ENCODE measurements around the gene SAMD9.

The SAMD9 gene

DNA sequence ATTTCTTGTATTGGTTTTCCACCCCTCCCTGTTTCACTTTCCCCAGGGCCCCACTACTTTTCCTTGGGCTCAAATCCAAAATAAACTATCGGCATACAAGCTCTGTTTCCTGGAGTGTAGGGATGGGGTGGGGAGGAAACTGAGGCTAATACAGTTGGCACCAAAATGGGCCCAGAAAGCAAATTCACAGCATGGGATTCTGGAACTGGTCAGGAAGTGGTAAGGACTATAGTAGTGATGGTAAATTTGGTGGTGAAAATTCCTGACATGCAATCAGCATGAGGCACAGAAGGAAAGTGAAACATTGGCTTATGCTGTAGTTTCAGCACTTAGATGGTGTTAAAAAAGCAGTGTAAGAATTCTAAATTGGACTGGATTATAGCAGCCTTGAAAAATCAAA is 39.1 kb upstream of the SAMD9 start:
- DNase-seq (ENCODE audit: low read depth), result no peak
- H3K4me3 ChIP-seq (ENCODE audit: low read depth, low read length), result no peak overlapping the region
- TF ChIP-seq, protein P1, sequence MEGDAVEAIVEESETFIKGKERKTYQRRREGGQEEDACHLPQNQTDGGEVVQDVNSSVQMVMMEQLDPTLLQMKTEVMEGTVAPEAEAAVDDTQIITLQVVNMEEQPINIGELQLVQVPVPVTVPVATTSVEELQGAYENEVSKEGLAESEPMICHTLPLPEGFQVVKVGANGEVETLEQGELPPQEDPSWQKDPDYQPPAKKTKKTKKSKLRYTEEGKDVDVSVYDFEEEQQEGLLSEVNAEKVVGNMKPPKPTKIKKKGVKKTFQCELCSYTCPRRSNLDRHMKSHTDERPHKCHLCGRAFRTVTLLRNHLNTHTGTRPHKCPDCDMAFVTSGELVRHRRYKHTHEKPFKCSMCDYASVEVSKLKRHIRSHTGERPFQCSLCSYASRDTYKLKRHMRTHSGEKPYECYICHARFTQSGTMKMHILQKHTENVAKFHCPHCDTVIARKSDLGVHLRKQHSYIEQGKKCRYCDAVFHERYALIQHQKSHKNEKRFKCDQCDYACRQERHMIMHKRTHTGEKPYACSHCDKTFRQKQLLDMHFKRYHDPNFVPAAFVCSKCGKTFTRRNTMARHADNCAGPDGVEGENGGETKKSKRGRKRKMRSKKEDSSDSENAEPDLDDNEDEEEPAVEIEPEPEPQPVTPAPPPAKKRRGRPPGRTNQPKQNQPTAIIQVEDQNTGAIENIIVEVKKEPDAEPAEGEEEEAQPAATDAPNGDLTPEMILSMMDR (IDR thresholded peaks at IDR 0.05; ENCODE audit: low read depth, low read length), result no peak
- no peak for TF ChIP-seq MYC (IDR thresholded peaks at IDR 0.05; ENCODE audit: low read depth, low read length)
- TF ChIP-seq POLR2A (IDR thresholded peaks at IDR 0.05; ENCODE audit: extremely low read depth, insufficient read length), result no peak
- TF ChIP-seq, protein P2, sequence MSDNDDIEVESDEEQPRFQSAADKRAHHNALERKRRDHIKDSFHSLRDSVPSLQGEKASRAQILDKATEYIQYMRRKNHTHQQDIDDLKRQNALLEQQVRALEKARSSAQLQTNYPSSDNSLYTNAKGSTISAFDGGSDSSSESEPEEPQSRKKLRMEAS (IDR thresholded peaks at IDR 0.05; ENCODE audit: low read depth, low read length), result no peak

DNA sequence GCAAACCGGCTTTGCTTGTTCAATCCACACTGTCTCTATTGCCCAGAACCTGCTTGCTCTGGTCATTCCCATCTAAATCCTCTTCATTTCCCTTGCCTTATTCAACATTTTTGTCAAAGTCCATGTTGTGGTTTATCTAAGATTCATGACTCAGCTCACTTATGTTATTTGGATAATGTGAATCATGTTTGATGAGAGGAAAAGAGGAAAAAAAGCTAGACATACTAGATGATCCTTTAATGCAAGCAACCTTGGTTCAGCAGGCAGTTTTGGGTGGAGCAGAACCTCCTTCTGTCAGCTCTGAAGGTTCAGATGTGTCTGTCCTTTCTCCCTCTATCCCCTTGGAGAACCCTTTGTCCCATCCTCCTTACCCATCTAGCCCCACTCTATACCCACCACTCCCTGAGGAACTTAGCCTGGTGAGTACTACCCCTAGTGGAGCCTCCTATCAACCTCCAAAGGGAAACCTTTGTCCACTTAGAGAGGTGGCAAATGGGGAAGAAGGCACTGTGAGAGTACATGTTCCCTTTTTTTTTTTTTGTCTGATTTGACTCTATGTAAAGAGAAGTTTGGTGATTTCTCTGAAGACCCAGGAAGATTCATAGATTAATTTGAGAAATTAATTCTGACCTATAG is 32.5 kb upstream of the SAMD9 start:
- TF ChIP-seq, protein P2 (IDR thresholded peaks at IDR 0.05; ENCODE audit: low read depth, low read length), result no peak
- TF ChIP-seq MYC (IDR thresholded peaks at IDR 0.05; ENCODE audit: low read depth, low read length) (no peak), POLR2A (IDR thresholded peaks at IDR 0.05; ENCODE audit: extremely low read depth, insufficient read length) (no peak)
- TF ChIP-seq, protein P1 (IDR thresholded peaks at IDR 0.05; ENCODE audit: low read depth, low read length), result no peak
- no peak overlapping the region for H3K4me3 ChIP-seq (ENCODE audit: low read depth, low read length)
- peak; percentile 28 for DNase-seq (ENCODE audit: low read depth)

DNA sequence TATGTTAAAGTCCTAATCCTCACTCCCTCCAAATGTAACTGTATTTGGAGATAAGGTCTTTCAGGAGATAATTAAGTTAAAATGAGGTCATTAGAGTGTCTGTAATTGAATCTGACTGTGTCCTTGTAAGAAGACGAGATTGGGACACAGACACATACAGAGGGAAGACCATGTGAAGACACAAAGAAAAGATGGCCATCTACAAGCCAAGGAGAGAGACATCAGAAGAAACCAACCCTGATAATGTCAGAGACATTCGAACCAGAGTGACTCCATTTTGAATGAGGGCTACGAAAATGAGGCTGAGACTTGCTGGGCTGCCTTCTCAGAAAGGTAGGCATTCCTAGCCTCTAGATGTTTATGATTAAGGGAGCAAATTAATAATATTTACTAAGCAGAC is 30.9 kb upstream of the SAMD9 start:
- no peak for TF ChIP-seq MYC (IDR thresholded peaks at IDR 0.05; ENCODE audit: low read depth, low read length)
- TF ChIP-seq POLR2A (IDR thresholded peaks at IDR 0.05; ENCODE audit: extremely low read depth, insufficient read length), result no peak
- TF ChIP-seq, protein P1 (IDR thresholded peaks at IDR 0.05; ENCODE audit: low read depth, low read length), result no peak
- peak overlapping the region; percentile 57 for H3K4me3 ChIP-seq (ENCODE audit: low read depth, low read length)
- no peak for DNase-seq (ENCODE audit: low read depth)

DNA sequence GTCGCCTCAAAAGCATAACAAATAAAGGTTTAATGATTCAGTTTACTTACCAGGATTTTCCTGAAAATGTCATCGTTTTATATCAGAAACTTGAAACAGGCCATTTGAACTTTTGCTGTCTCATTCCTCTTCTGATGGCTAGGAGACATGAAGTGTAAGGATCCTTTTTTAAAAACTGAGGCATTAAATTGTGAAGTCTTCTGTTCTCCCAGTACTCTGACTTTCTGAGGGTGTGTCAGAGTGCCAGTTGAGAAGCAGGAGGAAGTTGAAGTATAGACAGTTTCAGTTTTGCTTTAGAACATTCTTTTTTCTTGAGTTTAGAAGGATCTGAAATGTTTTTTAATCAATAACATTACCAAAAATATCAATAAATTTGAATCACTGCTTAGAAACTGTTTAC is 30.4 kb upstream of the SAMD9 start, which contains the start of gene SAMD9L:
Gene SAMD9L, minus strand, starts transcription at position 242 of the 400 bp plus-strand sequence. CDS start 12,414 bp downstream, outside the sequence.
- H3K4me3 ChIP-seq (ENCODE audit: low read depth, low read length), result peak within 1 kb of the TSS; percentile 57
- peak; percentile 66 for DNase-seq (ENCODE audit: low read depth)
- TF ChIP-seq, protein P2 (IDR thresholded peaks at IDR 0.05; ENCODE audit: low read depth, low read length), result no peak
- TF ChIP-seq POLR2A (IDR thresholded peaks at IDR 0.05; ENCODE audit: extremely low read depth, insufficient read length) (no peak), MYC (IDR thresholded peaks at IDR 0.05; ENCODE audit: low read depth, low read length) (no peak)
- TF ChIP-seq, protein P1 (IDR thresholded peaks at IDR 0.05; ENCODE audit: low read depth, low read length), result no peak

DNA sequence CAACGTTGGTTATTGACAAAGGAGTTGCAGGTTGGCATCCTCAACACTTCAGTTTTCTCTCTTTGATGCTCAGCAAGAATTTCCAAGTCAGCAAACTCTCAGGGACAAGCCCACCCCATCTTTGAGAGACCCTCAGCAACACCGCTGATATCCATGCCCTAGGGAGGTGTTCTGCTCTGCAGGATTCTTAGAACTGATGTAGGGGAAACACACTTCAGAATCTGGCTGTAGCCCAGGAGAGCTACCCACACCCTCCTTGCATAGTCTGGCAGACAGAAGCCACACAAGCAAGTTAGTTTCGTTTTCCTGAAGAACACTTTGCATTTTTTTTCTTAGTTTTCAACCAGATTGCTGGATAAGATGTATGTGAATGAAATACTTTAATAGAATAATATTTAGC is 29.6 kb upstream of the SAMD9 start:
- peak overlapping the region; percentile 57 for H3K4me3 ChIP-seq (ENCODE audit: low read depth, low read length)
- TF ChIP-seq POLR2A (IDR thresholded peaks at IDR 0.05; ENCODE audit: extremely low read depth, insufficient read length) (no peak), MYC (IDR thresholded peaks at IDR 0.05; ENCODE audit: low read depth, low read length) (no peak)
- TF ChIP-seq, protein P2 (IDR thresholded peaks at IDR 0.05; ENCODE audit: low read depth, low read length), result no peak
- TF ChIP-seq, protein P1 (IDR thresholded peaks at IDR 0.05; ENCODE audit: low read depth, low read length), result no peak
- DNase-seq (ENCODE audit: low read depth), result peak; percentile 67

All from NB4 (cell line).